ENCODE results near the gene MAP4K1. TPM values are rescaled to one million over a fixed set of nuclear protein-coding genes. Genes with fewer than 3 reads are reported as not detected.

The MAP4K1 gene
- total RNA-seq, 2 donors from 2014 or later: 2.7 to 5.5 TPM

Other genes with a start within 250 kb of the MAP4K1 start
- gene PSMD8, start 243.4 kb downstream of the MAP4K1 start, total RNA-seq: 100 to 1,000 TPM; 121 to 139 TPM
- gene GGN, start 229.9 kb downstream of the MAP4K1 start, total RNA-seq: 1 to 10 TPM in 1 of 2 donors, under 1 TPM in 1; 0.51 to 2.2 TPM
- 1 to 10 TPM; 2.8 to 6.5 TPM for gene SPRED3, start 229.3 kb downstream of the MAP4K1 start, total RNA-seq
- gene FAM98C, start 214.9 kb downstream of the MAP4K1 start, total RNA-seq: 10 to 100 TPM in 1 of 2 donors, 1 to 10 TPM in 1; 9.6 to 10.7 TPM
- 1 to 10 TPM; 3.9 to 6.6 TPM for gene RASGRP4, start 191.7 kb downstream of the MAP4K1 start, total RNA-seq
- gene RYR1, start 184.3 kb downstream of the MAP4K1 start, total RNA-seq: 1 to 10 TPM; 1.3 to 5.6 TPM
- 100 to 1,000 TPM; 170 to 191 TPM for gene EIF3K, start 1.2 kb upstream of the MAP4K1 start, total RNA-seq
- 100 to 1,000 TPM; 661 to 878 TPM for gene ACTN4, start 29.7 kb upstream of the MAP4K1 start, total RNA-seq
- 1 to 10 TPM; 1.9 to 2.9 TPM for gene CAPN12, start 126.5 kb upstream of the MAP4K1 start, total RNA-seq
- not detected for gene LGALS7, start 155.6 kb upstream of the MAP4K1 start, total RNA-seq
- gene LGALS7B, start 171.2 kb upstream of the MAP4K1 start, total RNA-seq: not detected
- gene LGALS4, start 195.0 kb upstream of the MAP4K1 start, total RNA-seq: under 1 TPM in 1 of 2 donors, not detected in 1; 0.86 TPM
- 100 to 1,000 TPM; 100 to 158 TPM for gene ECH1, start 213.8 kb upstream of the MAP4K1 start, total RNA-seq
- 100 to 1,000 TPM; 191 to 194 TPM for gene HNRNPL, start 232.0 kb upstream of the MAP4K1 start, total RNA-seq